Kidney (tissue), 14 donors: ENCODE results near the gene ADARB2. TPM values are rescaled to one million over a fixed set of nuclear protein-coding genes. Genes with fewer than 3 reads are reported as not detected.
A peak's percentile ranks its signal among the peaks of the same experiment; 100 is the strongest.

Experiments used
- DNase-seq, 5 donors: peaks; one replicate each; pipeline ENCODE4 v3.0.0-alpha.2; 2013 to 2020
- FAIRE-seq: peaks from 2 replicates; lab custom pipeline; 2012; peaks lifted over from hg19 to GRCh38; lab: Jason Lieb, UNC
- H3K27ac ChIP-seq, 2 donors: one replicate each; pipeline ENCODE4 v1.7.0; 2013; ENCODE audit warnings: low read depth in 2 of 2, low read length in 2 of 2, inconsistent platforms in 1 of 2
- H3K27me3 ChIP-seq: one replicate; pipeline ENCODE4 v1.7.1; 2013; ENCODE audit warnings: low read length, inconsistent platforms; ENCODE audit not compliant: control insufficient read depth, insufficient read depth
- H3K36me3 ChIP-seq, 3 donors: one replicate each; pipeline versions ENCODE4 v1.7.0 to v1.7.1; 2013; ENCODE audit warnings: low read length in 3 of 3, control low read depth in 1 of 3, inconsistent platforms in 1 of 3; ENCODE audit not compliant: insufficient read depth in 3 of 3, control insufficient read depth in 2 of 3
- H3K4me1 ChIP-seq, 3 donors: one replicate each; pipeline versions ENCODE4 v1.7.0 to v1.7.1; 2013; ENCODE audit warnings: low read length in 3 of 3, inconsistent platforms in 1 of 3, low read depth in 1 of 3; ENCODE audit not compliant: control insufficient read depth in 2 of 3, insufficient read depth in 2 of 3
- H3K4me3 ChIP-seq, 3 donors: one replicate each; pipeline versions ENCODE4 v1.7.0 to v1.8.1; 2013; ENCODE audit warnings: low read length in 3 of 3, control low read depth in 1 of 3, inconsistent platforms in 1 of 3
- H3K9ac ChIP-seq, 3 donors: one replicate each; pipeline versions ENCODE4 v1.7.0 to v1.7.1; 2013; ENCODE audit warnings: low read length in 3 of 3, control low read depth in 1 of 3, inconsistent platforms in 1 of 3
- H3K9me3 ChIP-seq, 3 donors: one replicate each; pipeline versions ENCODE4 v1.7.0 to v1.7.1; 2013; ENCODE audit warnings: low read length in 3 of 3, control low read depth in 1 of 3, inconsistent platforms in 1 of 3; ENCODE audit not compliant: control insufficient read depth in 2 of 3, insufficient read depth in 1 of 3
- CTCF ChIP-seq: IDR thresholded peaks from 3 replicates; pipeline ENCODE4 v1.5.1; 2012; ENCODE audit warnings: mild to moderate bottlenecking, moderate library complexity, borderline replicate concordance; ENCODE audit not compliant: insufficient read depth; ENCODE audit errors: extremely low read depth
- intact Hi-C: fragments of 100-400 bp; cut with DNase I; formaldehyde crosslinking; loops from one replicate; pipeline ENCODE4 v1.11.1; 2022
- polyA plus RNA-seq: library from polyadenylated mRNA; stranded (reverse); fragments of 350-450 nt; fragmentation: Illumina TruSeq; extraction: RNeasy Lipid Tissue Mini Kit (QIAGEN cat#74804); gene quantifications from one replicate; pipeline ENCODE4 v1.2.3, GENCODE V29; 2014; ENCODE audit warnings: low read depth, low replicate concordance; ENCODE audit not compliant: insufficient read depth
- total RNA-seq: library from RNA; stranded (reverse); fragmentation: NEBNext Ultra II Directional; extraction: Animal tissue kit (Norgen Biotek cat#: 25700); gene quantifications from one replicate; pipeline ENCODE4 v1.2.1, GENCODE V29; 2021
- donor health status: control.
- donor health status: control.
- donor health status: control.
- donor health status: control.
- donor health status: control.
- donor health status: DM: yes; HTN: yes; CAD: no.
- donor health status: Normal renal cell carcinoma (clear cell type).

ADARB2 gene
- total and polyA plus RNA-seq, 2 donors from 2014 or later, result 1.0 to 1.3 TPM

DNA sequence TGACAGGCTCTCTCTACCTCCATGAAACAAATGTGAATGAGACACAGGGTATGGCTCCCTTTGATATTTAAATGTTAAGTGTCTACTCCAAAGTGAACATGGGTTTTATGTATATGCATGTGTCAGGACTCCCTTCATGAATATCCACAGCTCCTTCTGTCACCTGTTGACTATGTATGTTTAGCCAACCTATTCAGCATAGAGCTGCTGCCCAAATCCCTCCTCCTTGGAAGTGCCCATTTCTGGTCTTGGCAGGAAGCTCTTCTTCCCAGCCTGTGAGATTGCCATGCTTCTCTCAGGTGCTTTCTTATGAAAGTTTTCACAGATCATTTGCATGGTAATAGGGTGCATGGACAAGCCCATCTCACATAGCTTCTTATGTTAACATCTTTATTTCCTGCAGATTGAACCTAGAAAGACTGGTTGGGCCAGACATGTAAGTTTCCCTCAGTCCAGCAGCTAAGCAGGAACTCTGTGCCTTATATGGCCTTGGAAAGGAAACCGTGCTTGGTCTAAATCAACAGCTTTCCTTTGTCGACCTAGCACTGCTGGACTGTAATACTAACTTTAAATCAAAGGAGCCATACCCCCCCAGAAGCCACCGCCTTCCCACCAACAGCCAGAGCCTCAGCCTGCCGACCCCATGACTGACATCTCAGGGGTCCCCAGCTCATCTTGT lies 288.9 kb downstream of the ADARB2 start:
- Histone ChIP-seq H3K4me1 (no peaks in the 10 kb centered on the region), H3K9me3 (no peaks in the 10 kb centered on the region), H3K9ac (no peak overlapping the region), H3K36me3 (no peaks in the 10 kb centered on the region), H3K27me3 (no peaks in the 10 kb centered on the region), H3K27ac (no peak overlapping the region), H3K4me3 (no peak overlapping the region)
- no peak for FAIRE-seq
- DNase-seq, result peak in 1 of 5 donors; percentile 52
- intact Hi-C loops, result no loop called here
- TF ChIP-seq CTCF, result no peak

- no peak for FAIRE-seq
These were observed 292.5 kb downstream of the ADARB2 start for GRCh38 chr10:1444826-1445225.

DNA sequence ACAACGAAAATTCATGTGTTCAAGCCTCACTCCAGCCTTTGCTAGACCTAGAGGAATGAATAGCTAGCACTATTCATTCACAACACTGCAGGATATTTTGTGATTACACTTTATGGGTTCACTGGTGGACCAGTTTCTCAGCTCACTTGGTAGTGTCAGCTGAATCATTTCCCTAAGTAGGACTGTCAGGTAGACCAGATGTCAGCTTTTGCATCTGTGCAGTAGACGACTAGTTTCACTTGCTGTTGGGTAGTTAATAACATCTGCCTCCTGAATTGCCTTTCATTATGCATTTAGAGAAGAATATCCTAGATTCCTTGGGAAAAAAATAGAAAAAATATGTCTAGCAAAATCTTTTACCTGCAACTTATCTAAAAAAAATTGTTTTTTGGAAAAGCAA lies 296.4 kb downstream of the ADARB2 start:
- DNase-seq, result no peak
- no peak for TF ChIP-seq CTCF
- intact Hi-C loops, result no loop called here
- H3K9ac ChIP-seq, result no peak overlapping the region
- H3K27me3 ChIP-seq, result no peaks in the 10 kb centered on the region
- no peak for FAIRE-seq
- no peaks in the 10 kb centered on the region for H3K4me1 ChIP-seq
- no peaks in the 10 kb centered on the region for H3K36me3 ChIP-seq
- H3K9me3 ChIP-seq, result no peaks in the 10 kb centered on the region
- no peak overlapping the region for H3K27ac ChIP-seq
- no peak overlapping the region for H3K4me3 ChIP-seq

More at GRCh38 chr10:1444826-1445225, 292.5 kb downstream of the ADARB2 start:
- Histone ChIP-seq H3K9me3 (no peaks in the 10 kb centered on the region), H3K4me3 (no peak overlapping the region), H3K27me3 (no peaks in the 10 kb centered on the region), H3K9ac (no peak overlapping the region), H3K4me1 (no peaks in the 10 kb centered on the region), H3K36me3 (no peaks in the 10 kb centered on the region), H3K27ac (no peak overlapping the region)
- TF ChIP-seq CTCF, result no peak
- DNase-seq, result no peak
- intact Hi-C loops, result no loop called here
